ENCODE data around the gene STAM. TPM values are rescaled to one million over a fixed set of nuclear protein-coding genes. Genes with fewer than 3 reads are reported as not detected.

STAM gene
- total and polyA plus RNA-seq, 9 of the 15 experiments (the other 6 are each of a cell fraction or from before 2014, with no cell fraction given), result 13.8 to 33.5 (median 26.4) TPM

- TF ChIP-seq, protein P1, sequence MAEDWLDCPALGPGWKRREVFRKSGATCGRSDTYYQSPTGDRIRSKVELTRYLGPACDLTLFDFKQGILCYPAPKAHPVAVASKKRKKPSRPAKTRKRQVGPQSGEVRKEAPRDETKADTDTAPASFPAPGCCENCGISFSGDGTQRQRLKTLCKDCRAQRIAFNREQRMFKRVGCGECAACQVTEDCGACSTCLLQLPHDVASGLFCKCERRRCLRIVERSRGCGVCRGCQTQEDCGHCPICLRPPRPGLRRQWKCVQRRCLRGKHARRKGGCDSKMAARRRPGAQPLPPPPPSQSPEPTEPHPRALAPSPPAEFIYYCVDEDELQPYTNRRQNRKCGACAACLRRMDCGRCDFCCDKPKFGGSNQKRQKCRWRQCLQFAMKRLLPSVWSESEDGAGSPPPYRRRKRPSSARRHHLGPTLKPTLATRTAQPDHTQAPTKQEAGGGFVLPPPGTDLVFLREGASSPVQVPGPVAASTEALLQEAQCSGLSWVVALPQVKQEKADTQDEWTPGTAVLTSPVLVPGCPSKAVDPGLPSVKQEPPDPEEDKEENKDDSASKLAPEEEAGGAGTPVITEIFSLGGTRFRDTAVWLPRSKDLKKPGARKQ (CRISPR knock-in tag; IDR thresholded peaks at IDR 0.05), result 0 out of 2 replicates have a peak, but pooled peaks have one; percentile 17
- TF ChIP-seq WHSC1 (IDR thresholded peaks at IDR 0.05; ENCODE audit: low read length), result no peak
- TF ChIP-seq GABPA (tag; conservative IDR thresholded peaks at IDR 0.05; ENCODE audit: low read depth), result no peak
- no peak for TF ChIP-seq DIDO1 (tag; IDR thresholded peaks at IDR 0.05; ENCODE audit: low read depth)
- TF ChIP-seq PKNOX1 (IDR thresholded peaks at IDR 0.05), result peak; percentile 49
- no peak for TF ChIP-seq ZNF436 (CRISPR knock-in tag; IDR thresholded peaks at IDR 0.05)
- TF ChIP-seq RBFOX2 (IDR thresholded peaks at IDR 0.05; ENCODE audit: low read depth, low read length), result no peak
- TF ChIP-seq ZFX (CRISPR knock-in tag; IDR thresholded peaks at IDR 0.05), result no peak
- TF ChIP-seq TAF7 (tag; IDR thresholded peaks at IDR 0.05), result no peak
Observed at GRCh38 chr10:17607603-17608332, 36.2 kb upstream of the STAM start (continued).
